ENCODE results near the gene KCTD1.

KCTD1 gene

DNA sequence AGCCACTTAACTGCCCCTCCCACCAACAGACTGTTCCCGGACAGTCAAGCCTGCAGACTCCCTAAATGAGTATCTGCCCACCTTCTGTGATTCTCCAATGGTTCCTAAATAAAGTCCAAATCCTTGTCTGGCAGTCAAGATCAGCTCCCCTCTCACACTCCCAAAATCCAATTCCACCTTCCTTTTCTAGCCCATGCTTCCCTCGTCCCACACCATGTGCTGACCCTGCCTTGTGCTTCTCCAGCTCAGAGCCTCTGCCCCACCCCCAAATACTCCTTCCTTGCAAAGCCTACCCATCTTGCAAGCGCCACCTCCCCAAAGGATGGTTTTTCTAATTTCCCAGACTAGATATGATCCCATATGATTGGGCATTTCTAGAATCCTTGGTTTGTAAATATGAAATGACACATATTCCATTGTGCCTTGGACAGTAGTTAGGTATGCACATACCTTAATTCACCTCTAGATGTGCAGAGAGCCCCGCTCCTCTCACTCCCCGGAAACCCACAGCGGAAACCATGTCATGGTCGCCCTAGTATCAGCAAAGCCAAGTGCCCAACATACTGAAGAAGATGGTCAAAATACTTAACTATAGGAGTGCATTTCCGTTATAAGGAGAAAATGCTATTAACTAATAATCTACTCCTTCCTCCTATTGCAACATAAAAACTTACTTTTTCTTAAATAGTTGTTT lies 97.2 kb downstream of the KCTD1 start:
- TF ChIP-seq, protein P1, sequence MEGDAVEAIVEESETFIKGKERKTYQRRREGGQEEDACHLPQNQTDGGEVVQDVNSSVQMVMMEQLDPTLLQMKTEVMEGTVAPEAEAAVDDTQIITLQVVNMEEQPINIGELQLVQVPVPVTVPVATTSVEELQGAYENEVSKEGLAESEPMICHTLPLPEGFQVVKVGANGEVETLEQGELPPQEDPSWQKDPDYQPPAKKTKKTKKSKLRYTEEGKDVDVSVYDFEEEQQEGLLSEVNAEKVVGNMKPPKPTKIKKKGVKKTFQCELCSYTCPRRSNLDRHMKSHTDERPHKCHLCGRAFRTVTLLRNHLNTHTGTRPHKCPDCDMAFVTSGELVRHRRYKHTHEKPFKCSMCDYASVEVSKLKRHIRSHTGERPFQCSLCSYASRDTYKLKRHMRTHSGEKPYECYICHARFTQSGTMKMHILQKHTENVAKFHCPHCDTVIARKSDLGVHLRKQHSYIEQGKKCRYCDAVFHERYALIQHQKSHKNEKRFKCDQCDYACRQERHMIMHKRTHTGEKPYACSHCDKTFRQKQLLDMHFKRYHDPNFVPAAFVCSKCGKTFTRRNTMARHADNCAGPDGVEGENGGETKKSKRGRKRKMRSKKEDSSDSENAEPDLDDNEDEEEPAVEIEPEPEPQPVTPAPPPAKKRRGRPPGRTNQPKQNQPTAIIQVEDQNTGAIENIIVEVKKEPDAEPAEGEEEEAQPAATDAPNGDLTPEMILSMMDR (IDR thresholded peaks at IDR 0.05; ENCODE audit: unreplicated experiment in 3 of 3) = no peak
- Mint-ChIP-seq H3K9me3 (no peaks in the 10 kb centered on the region), H3K27ac (peak overlapping the region in 1 of 3 experiments; percentile 13), H3K4me3 (no peak overlapping the region), H3K36me3 (ENCODE audit: low read depth) (peaks cover 22% of the 10 kb centered on the region), H3K4me1 (peaks cover 5% of the 10 kb centered on the region), H3K27me3 (ENCODE audit: low read depth) (no peaks in the 10 kb centered on the region)

DNA sequence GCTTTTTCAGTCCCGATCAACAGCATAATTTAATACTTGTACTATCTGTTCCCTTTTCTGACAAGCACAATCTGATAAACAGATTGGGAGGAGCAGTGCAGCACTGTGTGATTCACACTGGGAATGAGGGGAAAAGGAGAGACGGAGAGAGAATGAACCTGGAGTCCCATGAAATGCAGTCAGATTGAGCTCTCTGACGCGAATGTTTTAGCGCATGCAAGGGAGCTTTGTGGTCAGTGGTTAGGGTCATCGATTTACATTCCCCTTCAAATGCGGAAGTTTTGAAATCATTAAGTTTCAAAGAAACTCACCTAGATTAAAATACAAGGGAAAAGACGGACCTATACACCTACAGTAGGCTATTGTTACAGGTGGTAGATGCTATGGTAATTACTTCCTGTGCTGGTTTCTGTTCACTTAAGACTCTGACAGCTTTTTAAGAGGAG lies 99.6 kb downstream of the KCTD1 start:
- H3K27me3 Mint-ChIP-seq (ENCODE audit: low read depth) = no peaks in the 10 kb centered on the region
- TF ChIP-seq, protein P1 (IDR thresholded peaks at IDR 0.05; ENCODE audit: unreplicated experiment in 3 of 3) = no peak
- peak overlapping the region in 1 of 3 experiments; percentile 2 for H3K27ac Mint-ChIP-seq
- no peak overlapping the region for H3K4me3 Mint-ChIP-seq
- H3K9me3 Mint-ChIP-seq = peaks cover 8% of the 10 kb centered on the region
- H3K36me3 Mint-ChIP-seq (ENCODE audit: low read depth) = peaks cover 9% of the 10 kb centered on the region
- H3K4me1 Mint-ChIP-seq = peaks cover 5% of the 10 kb centered on the region

DNA sequence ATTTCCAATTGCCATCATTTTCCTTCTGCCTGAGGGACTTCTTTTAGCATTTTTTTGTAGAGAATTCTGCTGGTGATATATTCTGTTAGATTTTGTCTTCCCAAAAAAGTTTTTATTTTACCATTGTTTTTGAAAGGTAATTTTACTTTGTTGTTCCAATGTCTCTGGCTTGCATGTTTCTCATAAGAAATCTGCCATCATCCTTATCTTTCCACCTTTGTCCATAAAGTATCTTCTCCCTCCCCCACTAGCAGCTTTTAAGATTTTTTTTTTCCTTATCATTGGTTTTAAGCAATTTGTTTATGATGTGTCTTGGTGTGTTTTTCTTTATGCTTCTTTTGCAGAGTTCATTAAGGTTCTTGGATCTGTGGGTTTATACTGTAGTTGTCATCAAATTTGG lies 104.5 kb downstream of the KCTD1 start:
- peaks cover 11% of the 10 kb centered on the region for H3K9me3 Mint-ChIP-seq
- peaks cover 5% of the 10 kb centered on the region for H3K36me3 Mint-ChIP-seq (ENCODE audit: low read depth)
- H3K27ac Mint-ChIP-seq = no peak overlapping the region
- no peak overlapping the region for H3K4me3 Mint-ChIP-seq
- TF ChIP-seq, protein P1 (IDR thresholded peaks at IDR 0.05; ENCODE audit: unreplicated experiment in 3 of 3) = no peak
- peaks cover 15% of the 10 kb centered on the region for H3K4me1 Mint-ChIP-seq
- no peaks in the 10 kb centered on the region for H3K27me3 Mint-ChIP-seq (ENCODE audit: low read depth)

DNA sequence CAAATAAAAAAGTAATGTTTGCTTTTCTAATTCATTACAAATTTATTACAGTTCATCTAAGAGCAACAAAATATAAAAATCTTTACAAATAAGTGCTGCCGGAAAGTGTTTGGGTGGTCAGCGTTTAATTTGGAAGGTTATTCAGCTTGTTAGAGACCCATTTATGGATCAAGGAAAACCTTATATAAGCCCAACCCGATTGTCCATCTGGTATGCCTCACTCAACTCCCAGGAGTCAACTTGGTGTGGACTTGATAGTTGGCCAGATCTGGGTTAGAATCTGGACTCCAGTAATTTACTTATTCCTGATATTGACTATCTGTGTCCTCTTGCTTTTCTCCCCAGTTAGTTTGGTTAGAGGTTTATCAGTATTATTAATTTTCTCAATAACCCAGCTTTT lies 106.2 kb downstream of the KCTD1 start:
- Mint-ChIP-seq H3K4me1 (peaks cover 15% of the 10 kb centered on the region), H3K27me3 (ENCODE audit: low read depth) (peaks cover 1% of the 10 kb centered on the region), H3K9me3 (peaks cover 11% of the 10 kb centered on the region), H3K4me3 (no peak overlapping the region), H3K27ac (peak overlapping the region; percentile 18 to 88 (median 19)), H3K36me3 (ENCODE audit: low read depth) (peaks cover 5% of the 10 kb centered on the region)
- TF ChIP-seq, protein P1 (IDR thresholded peaks at IDR 0.05; ENCODE audit: unreplicated experiment in 3 of 3) = no peak

DNA sequence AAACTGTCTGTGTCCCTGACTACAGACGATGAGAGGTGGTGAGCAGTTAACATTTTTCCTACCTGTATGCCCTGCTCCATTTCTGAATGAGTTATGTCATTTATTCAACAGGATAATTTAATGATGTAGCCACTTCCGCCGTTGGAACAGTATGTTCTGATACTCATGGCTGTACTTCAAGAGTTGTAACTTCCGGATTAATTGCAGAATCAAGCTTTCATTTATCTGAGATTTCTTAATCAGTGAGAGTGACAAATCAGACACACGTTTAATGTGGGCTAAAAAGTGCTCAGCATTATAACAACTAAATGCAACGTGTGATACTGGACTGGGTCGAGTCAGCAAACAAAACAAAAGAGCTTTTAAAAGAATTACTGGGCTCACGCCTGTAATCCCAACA lies 107.7 kb downstream of the KCTD1 start:
- Mint-ChIP-seq H3K27me3 (ENCODE audit: low read depth) (peaks cover 8% of the 10 kb centered on the region), H3K9me3 (peaks cover 11% of the 10 kb centered on the region), H3K4me3 (no peak overlapping the region), H3K4me1 (peaks cover 29% of the 10 kb centered on the region), H3K27ac (peak overlapping the region in 1 of 3 experiments; percentile 88), H3K36me3 (ENCODE audit: low read depth) (peaks cover 5% of the 10 kb centered on the region)
- TF ChIP-seq, protein P1 (IDR thresholded peaks at IDR 0.05; ENCODE audit: unreplicated experiment in 3 of 3) = no peak

DNA sequence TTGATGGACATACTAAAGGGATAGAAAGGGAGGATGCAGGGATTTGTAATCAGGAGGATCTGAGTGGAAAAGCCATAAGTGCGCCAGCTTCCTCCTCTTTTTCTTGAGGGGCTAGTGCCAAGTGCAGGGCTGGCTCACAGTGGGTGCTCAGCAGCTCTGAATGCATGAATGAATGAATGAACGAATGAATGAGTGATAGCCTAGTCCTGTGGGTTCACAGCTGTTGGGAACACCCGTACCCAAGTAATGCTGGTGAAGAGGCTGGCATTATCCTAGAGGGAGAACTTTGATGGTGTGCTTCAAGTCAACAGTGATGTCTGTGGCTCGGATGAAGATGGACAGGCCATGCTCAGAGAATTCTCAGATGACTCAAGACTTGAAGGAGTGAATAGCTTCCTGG lies 108.8 kb downstream of the KCTD1 start:
- peaks cover 8% of the 10 kb centered on the region for H3K27me3 Mint-ChIP-seq (ENCODE audit: low read depth)
- peak overlapping the region in 1 of 3 experiments; percentile 17 for H3K27ac Mint-ChIP-seq
- H3K4me3 Mint-ChIP-seq = no peak overlapping the region
- peaks cover 33% of the 10 kb centered on the region for H3K4me1 Mint-ChIP-seq
- TF ChIP-seq, protein P1 (IDR thresholded peaks at IDR 0.05; ENCODE audit: unreplicated experiment in 3 of 3) = no peak
- H3K9me3 Mint-ChIP-seq = peaks cover 8% of the 10 kb centered on the region
- H3K36me3 Mint-ChIP-seq (ENCODE audit: low read depth) = peaks cover 5% of the 10 kb centered on the region

Data from nephron (organoid).